Left lung (tissue), 10 donors: Measurements from ENCODE around the gene CCDC188. TPM values are rescaled to one million over a fixed set of nuclear protein-coding genes. Genes with fewer than 3 reads are reported as not detected.

Experiments
- ATAC-seq: fragments of 200-7000 bp; cut with Tn5 transposase; one replicate; pipeline ENCODE4 v1.9.1; 2020; ENCODE audit warnings: moderate library complexity
- DNase-seq, 4 donors: peaks; one replicate each; pipeline ENCODE4 v3.0.0-alpha.2; 2013 to 2020
- H3K27ac ChIP-seq, 2 donors: fragments of 200-600 bp; sonication (generic) in 1 of 2; one replicate each; pipeline versions ENCODE4 v1.5.0 to v1.8.0; 2020 to 2021
- H3K27me3 ChIP-seq, 2 donors: fragments of 200-600 bp; sonication (generic) in 1 of 2; one replicate each; pipeline versions ENCODE4 v1.5.0 to v1.8.0; 2020 to 2021
- H3K36me3 ChIP-seq, 2 donors: fragments of 200-600 bp; sonication (generic) in 1 of 2; one replicate each; pipeline versions ENCODE4 v1.5.0 to v1.8.0; 2020 to 2021
- H3K4me1 ChIP-seq, 2 donors: fragments of 200-600 bp; one replicate each; pipeline ENCODE4 v1.8.0; 2021
- H3K4me3 ChIP-seq, 2 donors: fragments of 200-600 bp; sonication (generic) in 1 of 2; one replicate each; pipeline versions ENCODE4 v1.5.0 to v1.8.0; 2020 to 2021; ENCODE audit warnings: mild to moderate bottlenecking in 1 of 2
- H3K9me3 ChIP-seq, 2 donors: fragments of 200-600 bp; sonication (generic) in 1 of 2; one replicate each; pipeline versions ENCODE4 v1.5.0 to v1.8.0; 2020 to 2021
- intact Hi-C, 2 donors: fragments of 100-400 bp; cut with DNase I; formaldehyde crosslinking; loops; one replicate each; pipeline versions ENCODE4 v1.11.2 to v1.14.2; 2022
- polyA plus RNA-seq, 6 donors: library from polyadenylated mRNA; unstranded; fragments of 120-200 nt; gene quantifications; one replicate each; pipeline ENCODE4 v1.2.1, GENCODE V29; 2013; ENCODE audit not compliant: insufficient read length in 6 of 6
- total RNA-seq, 2 donors: library from RNA; stranded (reverse); fragmentation: NEBNext Ultra II Directional; extraction: Animal tissue kit (Norgen Biotek cat#: 25700); gene quantifications; one replicate each; pipeline ENCODE4 v1.2.1, GENCODE V29; 2021
- TF ChIP-seq, protein P1 (sequence below), 2 donors: fragments of 200-600 bp; sonication (generic) in 1 of 2; IDR thresholded peaks; one replicate each; pipeline versions ENCODE4 v1.5.0 to v1.8.0; 2021; ENCODE audit warnings: antibody characterized with exemption in 2 of 2
- donor health status: DM: no; HTN: yes; CAD: no.
- donor health status: DM: no; HTN: no; CAD: no.

The CCDC188 gene
- total and polyA plus RNA-seq, 8 donors = 1.1 to 3.9 (median 1.7) TPM

GRCh38 chr22:20127869-20128618, 22.8 kb downstream of the CCDC188 start:
- H3K9me3 ChIP-seq = no peaks in the 10 kb centered on the region
- H3K27ac ChIP-seq = no peak overlapping the region
- H3K4me3 ChIP-seq = no peak overlapping the region
- peaks cover 0 to 48% of the 10 kb centered on the region in 2 donors for H3K36me3 ChIP-seq
- TF ChIP-seq, protein P1, sequence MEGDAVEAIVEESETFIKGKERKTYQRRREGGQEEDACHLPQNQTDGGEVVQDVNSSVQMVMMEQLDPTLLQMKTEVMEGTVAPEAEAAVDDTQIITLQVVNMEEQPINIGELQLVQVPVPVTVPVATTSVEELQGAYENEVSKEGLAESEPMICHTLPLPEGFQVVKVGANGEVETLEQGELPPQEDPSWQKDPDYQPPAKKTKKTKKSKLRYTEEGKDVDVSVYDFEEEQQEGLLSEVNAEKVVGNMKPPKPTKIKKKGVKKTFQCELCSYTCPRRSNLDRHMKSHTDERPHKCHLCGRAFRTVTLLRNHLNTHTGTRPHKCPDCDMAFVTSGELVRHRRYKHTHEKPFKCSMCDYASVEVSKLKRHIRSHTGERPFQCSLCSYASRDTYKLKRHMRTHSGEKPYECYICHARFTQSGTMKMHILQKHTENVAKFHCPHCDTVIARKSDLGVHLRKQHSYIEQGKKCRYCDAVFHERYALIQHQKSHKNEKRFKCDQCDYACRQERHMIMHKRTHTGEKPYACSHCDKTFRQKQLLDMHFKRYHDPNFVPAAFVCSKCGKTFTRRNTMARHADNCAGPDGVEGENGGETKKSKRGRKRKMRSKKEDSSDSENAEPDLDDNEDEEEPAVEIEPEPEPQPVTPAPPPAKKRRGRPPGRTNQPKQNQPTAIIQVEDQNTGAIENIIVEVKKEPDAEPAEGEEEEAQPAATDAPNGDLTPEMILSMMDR (IDR thresholded peaks at IDR 0.05) = no peak
- ATAC-seq (no peak), DNase-seq (no peak)
- peaks cover 15 to 24% of the 10 kb centered on the region in 2 donors for H3K4me1 ChIP-seq
- H3K27me3 ChIP-seq = no peaks in the 10 kb centered on the region
- intact Hi-C loops = no loop called here

GRCh38 chr22:20127318-20127868, 23.5 kb downstream of the CCDC188 start:
- peaks cover 8 to 18% of the 10 kb centered on the region in 2 donors for H3K4me1 ChIP-seq
- H3K9me3 ChIP-seq = no peaks in the 10 kb centered on the region
- no peak overlapping the region for H3K4me3 ChIP-seq
- ATAC-seq (no peak), DNase-seq (no peak)
- peaks cover 0 to 49% of the 10 kb centered on the region in 2 donors for H3K36me3 ChIP-seq
- intact Hi-C loops = no loop called here
- TF ChIP-seq, protein P1 (IDR thresholded peaks at IDR 0.05) = no peak
- no peak overlapping the region for H3K27ac ChIP-seq
- no peaks in the 10 kb centered on the region for H3K27me3 ChIP-seq

- Histone ChIP-seq H3K36me3 (peaks cover 0 to 58% of the 10 kb centered on the region in 2 donors), H3K4me3 (no peak overlapping the region), H3K27ac (no peak overlapping the region), H3K27me3 (no peaks in the 10 kb centered on the region), H3K9me3 (no peaks in the 10 kb centered on the region), H3K4me1 (peaks cover 7 to 13% of the 10 kb centered on the region in 2 donors)
- TF ChIP-seq, protein P1 (IDR thresholded peaks at IDR 0.05) = no peak
- DNase-seq (no peak), ATAC-seq (no peak)
- intact Hi-C loops = no loop called here
Measured at GRCh38 chr22:20126284-20127029, 24.4 kb downstream of the CCDC188 start.

GRCh38 chr22:20125201-20126174, 25.4 kb downstream of the CCDC188 start:
- H3K36me3 ChIP-seq = peaks cover 0 to 68% of the 10 kb centered on the region in 2 donors
- no peak for ATAC-seq
- H3K9me3 ChIP-seq = no peaks in the 10 kb centered on the region
- intact Hi-C loops = no loop called here
- no peaks in the 10 kb centered on the region for H3K27me3 ChIP-seq
- H3K27ac ChIP-seq = no peak overlapping the region
- H3K4me3 ChIP-seq = no peak overlapping the region
- no peak for DNase-seq
- H3K4me1 ChIP-seq = peaks cover 3 to 8% of the 10 kb centered on the region in 2 donors
- TF ChIP-seq, protein P1 (IDR thresholded peaks at IDR 0.05) = no peak
